SU-DHL-6 (cell line): ENCODE results near the gene IGFBP4.

Source experiments
- CTCF ChIP-seq: fragments of 200-600 bp; sonication (generic); IDR thresholded peaks from one replicate; pipeline ENCODE4 v1.5.1; 2017; ENCODE audit warnings: antibody characterized with exemption, mild to moderate bottlenecking, low read length, moderate library complexity; ENCODE audit not compliant: insufficient read depth, poor library complexity, severe bottlenecking
- EZH2phosphoT487 ChIP-seq: fragments of 200-600 bp; sonication (generic), shearing (Covaris generic); conservative IDR thresholded peaks from 2 replicates; pipeline ENCODE4 v1.6.1; 2018; ENCODE audit warnings: mild to moderate bottlenecking, antibody characterized with exemption, low read length, moderate library complexity, mixed read lengths

DNA sequence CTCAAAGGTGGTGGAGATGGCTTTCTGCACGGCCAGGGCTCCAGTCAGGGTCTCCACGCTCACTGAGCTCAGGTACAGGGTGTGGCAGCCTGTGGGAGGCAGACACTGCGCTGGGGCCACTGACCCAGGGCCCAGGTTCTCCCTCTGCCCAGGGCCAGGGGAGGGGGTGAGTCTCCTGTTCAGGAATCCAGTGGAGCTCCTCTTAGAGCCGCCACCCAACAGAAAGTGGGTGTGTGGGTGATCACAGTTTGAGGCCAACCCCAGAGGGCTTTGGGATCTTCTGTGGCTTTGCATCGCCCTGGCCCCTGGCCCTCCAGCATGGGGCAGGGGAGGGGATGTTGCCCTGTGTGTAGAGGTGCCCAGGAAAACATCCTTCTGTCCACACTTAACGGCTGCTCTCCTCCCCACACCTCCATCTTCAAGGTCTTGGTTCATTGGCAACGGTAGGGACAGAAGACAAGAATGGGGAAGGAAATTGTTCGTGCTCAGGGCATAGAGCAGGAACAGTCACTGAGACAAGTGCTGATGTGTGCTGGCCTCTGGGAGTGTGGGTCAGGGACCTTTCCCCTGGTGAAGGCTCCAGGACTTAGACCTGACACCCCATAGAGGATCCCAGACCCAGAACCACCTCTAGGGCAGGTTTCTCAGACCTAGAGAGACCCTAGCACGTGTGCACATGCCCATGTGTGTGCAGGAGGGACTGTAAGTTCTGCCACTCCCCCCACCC lies 36.7 kb downstream of the IGFBP4 start:
- TF ChIP-seq CTCF: no peak
- no peak for TF ChIP-seq EZH2phosphoT487
